Hepatic stellate cell (primary cell): ENCODE measurements around the gene C1QC.
A peak's percentile ranks its signal among the peaks of the same experiment; 100 is the strongest.

ENCODE experiments used
- DNase-seq: peaks from one replicate; pipeline ENCODE4 v3.0.0; 2011; ENCODE audit warnings: low spot score

Gene C1QC

DNA sequence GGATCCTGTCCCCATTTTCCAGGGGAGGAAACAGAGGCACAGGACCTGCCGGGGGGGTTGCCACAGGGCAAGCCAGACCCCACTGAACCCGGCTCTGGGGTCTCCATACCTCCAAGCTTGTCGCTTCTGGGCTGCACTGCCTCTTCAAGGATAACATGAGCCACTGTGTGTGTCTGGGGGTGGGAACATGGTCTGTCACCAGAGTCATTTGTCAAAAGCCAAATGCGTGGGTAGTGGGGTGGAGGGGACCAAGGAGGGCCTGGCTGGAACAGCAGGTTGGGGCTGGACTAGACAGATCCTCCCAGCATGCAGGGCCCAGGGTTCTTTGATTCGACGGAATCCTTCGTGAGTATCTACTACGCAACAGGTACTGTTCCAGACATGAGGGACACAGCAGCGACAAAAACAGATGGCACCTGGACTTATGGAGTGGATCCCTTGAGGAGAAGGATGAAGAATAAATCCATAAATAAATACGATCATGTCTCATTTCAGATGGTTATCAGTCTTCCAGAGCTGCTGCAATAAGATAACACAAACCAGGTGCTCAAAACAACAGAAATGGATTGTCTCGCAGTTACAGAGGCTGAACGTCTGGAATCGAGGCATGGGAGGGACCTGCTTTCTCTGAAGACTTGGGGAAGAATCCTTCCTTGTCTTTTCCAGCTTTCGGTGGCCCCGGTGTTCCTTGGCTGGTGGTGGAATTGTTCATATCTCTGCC, 38.3 kb downstream of the C1QC start:
- no peak for DNase-seq

DNA sequence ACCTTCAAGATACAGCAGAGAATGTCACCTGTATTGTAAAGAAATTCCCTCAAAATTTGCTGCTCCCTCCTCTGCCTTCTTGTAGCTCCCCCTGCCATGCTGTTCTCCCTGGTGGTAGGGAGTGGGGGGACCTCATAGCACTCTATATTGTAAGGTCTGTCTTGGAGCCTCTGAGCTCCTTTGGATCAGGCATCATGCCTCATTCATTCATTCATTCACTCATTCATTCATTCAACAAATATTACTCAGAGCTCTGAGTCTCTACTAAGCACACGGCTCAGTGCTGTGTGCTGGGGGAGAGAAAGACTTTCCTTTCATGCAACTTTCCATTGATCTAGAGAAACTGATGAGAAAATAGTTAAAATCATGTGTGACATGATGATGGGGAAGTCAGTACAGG, 40.1 kb downstream of the C1QC start:
- no peak for DNase-seq

DNA sequence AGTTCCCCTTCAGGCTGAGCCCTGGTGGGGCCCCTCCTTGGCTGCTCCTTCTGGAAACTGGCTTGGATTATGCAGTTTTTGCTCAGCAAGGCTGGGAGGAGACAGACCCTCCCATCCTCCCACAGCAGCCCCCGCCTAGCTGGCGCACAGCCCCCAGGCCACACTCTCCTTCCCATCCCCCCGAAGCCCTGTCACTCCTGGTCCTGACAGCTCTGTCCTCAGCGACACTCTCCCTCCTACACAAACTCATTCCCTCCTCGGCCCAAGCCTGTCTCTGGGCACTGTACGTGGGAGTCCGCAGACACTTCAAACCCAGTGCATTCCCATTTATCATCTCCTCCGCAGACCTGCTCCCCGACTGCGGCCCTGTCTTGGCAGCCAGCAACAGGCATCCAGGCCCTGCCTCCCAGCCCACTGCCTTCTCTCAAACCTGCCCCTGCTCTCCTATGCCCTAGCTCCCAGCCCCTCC, 42.2 kb downstream of the C1QC start:
- no peak for DNase-seq

DNA sequence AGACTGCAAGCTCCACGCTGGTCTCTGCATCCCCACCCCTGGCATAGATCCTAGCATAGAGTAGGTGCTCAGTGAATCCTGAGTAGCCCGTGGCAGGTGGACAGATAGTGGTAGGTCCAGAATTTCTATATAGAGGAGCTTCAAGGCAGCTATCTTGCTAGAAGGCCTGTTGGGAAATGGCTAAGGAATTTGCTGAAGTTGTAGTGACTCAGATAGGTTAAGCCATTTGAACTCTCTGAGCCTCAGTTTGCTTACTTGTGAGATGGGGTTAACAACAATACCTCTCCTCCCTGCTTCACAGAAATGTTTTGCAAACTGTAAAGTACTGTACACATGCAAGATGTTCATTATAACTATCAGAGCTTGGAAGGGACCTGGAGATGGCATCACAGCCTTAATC, 43.8 kb downstream of the C1QC start:
- no peak for DNase-seq

DNA sequence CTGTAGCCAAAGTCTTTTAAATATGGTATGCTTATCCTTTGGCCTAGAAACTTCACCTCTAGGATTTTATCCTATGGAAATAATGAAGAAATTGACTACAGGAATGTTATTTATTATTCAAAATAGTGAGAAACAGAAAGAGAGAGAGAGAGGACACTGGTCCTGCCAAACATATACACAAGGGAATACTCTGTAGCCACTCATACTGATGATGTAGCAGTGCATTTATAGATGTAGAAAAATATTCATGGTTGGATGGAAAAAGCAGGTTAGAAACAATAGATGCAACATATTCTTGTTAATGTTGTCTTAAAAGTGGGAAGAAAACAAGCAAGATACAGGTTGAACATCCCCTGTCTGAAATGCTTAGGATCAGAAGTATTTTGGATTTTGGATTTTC, 45.0 kb downstream of the C1QC start:
- DNase-seq, result no peak

DNA sequence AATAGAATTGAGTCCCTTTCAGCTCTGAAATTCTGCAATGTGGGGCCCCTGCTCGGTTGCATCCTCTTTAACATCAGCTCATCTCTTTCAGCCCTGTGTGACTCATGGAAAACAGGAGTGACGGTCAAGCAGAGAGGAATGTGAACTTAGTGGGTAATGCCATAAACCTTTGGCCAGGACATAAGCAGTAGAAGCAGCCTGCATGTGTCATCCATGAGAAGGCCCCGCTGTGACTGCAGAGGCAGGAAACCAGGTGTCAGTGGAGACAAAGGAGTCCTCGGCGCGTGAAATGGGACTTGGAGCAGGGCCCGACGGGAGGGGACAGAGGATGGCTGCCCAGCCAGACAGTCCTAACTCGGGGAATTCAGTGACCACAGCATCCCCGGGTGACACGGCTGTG, 46.1 kb downstream of the C1QC start:
- DNase-seq, result peak; percentile 83

DNA sequence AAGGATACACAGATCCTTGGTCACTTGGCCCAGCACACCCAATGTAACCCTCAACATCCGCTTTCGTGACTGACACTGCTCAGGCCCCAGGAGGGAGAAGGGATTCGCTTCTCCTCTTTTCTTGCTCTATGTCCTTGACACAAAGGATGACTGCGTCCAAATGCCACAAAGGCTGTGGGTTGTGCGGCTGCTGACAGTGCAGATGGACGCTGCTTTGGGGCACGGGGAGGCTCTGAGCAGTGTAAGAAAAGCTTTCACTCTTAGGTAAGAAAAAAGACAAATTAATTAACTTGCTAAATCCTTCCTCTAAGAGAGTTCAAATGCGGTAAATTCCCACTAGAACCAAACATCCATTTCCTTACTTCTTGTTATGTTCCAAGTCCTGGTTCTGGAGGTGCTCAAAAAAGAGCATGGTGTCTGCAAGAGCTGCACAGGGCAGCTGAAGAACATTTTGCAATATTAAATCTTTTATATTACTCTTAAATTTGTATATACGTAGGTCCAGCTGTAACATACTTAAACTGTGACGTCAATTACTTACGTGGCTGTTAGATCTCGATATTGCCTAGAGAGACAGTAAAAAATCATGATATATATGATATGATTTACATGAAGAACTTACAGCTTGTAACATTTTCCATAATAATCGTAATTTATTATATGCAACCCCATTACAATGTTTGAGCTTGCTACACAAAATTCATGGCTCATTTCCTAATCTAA, 47.8 kb downstream of the C1QC start:
- DNase-seq, result no peak

DNA sequence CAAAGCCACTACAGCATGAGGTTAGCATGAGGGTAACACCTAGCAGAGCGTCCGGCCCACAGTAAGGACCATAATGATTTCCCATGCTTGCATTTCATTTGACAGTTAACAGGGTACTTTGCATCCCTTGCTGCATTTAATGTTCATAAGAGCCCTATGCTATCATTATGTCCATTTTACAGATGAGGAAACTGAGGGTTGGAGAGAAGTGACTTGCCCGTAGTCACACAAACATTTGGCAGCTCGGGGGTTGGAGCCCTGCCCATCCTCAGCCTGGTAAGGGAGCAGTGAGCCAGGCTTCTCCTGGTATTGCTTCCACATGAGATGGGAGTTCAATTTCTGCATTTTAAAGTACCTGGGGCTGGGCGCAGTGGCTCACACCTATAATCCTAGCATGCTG, 50.7 kb downstream of the C1QC start:
- DNase-seq, result no peak

DNA sequence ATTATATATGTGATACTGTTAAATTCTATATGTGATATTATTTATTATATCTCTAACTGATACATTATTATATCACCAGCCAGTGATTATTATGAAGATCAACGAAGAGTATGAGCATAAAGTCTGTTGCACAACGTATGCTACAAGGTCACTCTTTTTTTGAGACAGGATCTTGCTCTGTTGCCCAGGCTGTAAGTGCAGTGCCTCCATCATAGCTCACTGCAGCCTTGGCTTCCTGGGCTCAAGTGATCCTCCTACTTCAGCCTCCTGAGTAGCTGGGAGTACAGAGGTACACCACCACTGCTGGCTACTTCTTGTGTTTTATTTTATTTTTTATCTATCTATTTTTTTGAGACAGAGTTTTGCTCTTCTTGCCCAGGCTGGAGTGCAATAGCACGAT, 53.2 kb downstream of the C1QC start:
- DNase-seq, result no peak
